Stimulated activated CD8-positive, alpha-beta memory T cell treated with anti-CD3 and anti-CD28 coated beads, Interleukin-15, amount 100 ng/mL, for 4 hours (primary cell): ENCODE results near the gene KRT38.
"Not testable (repeated sequence)": the region's sequence is repeated elsewhere in the genome, so short reads cannot be mapped to it uniquely, and the experiment has no call there.

ENCODE experiments used
- DNase-seq, 2 donors: peaks; one replicate each; pipeline ENCODE4 v3.0.0-alpha.2; 2020; ENCODE audit warnings: low read depth in 2 of 2

KRT38 gene

GRCh38 chr17:41462705-41463104, 21.9 kb upstream of the KRT38 start:
- DNase-seq = no peak

DNA sequence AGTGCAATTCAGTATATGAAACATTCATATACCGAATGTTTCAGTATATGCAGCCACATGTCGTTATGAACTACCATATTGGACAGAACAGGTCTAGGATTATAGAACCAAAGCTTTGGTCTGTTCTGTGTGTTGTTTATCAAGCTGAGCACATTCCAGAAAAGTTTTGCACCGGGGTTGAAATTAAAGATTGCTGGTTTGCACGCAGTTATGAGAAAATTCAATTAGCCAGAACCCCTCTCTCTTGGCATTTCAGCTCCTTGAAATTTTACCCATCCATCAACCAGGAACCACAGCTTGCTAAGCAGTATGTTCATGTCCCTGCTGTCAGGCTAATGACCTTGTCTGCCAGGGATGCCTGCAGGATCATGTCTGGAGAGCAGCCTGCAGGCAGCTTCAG, 16.9 kb upstream of the KRT38 start:
- no peak for DNase-seq

- DNase-seq = no peak
Observed at GRCh38 chr17:41456204-41456603, 15.4 kb upstream of the KRT38 start.

DNA sequence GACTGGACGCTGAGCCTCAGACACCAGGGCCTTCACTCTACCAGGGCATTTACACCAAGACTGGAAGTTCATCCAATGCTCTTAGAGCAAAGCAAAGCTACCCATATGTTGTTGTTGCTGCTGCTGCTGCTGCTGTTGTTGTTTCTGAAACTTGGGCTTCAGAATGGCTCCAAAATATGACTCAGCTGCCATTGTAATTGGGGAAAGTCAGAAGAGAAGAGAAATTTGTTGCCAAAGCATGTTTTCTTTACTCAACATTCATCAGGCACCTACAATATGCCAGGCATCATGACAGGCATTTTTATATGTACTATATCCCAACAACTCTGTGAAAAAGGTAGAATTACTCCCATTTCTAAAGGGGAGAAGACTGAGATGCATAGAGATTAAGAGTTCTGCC, 14.5 kb upstream of the KRT38 start:
- DNase-seq = no peak

GRCh38 chr17:41453066-41453465, 12.3 kb upstream of the KRT38 start:
- DNase-seq = no peak

- DNase-seq = no peak
Observed at GRCh38 chr17:41452281-41452680, 11.5 kb upstream of the KRT38 start.

GRCh38 chr17:41451154-41451728, 10.5 kb upstream of the KRT38 start:
- DNase-seq = no peak

GRCh38 chr17:41449008-41449407, 8.2 kb upstream of the KRT38 start:
- DNase-seq = no peak

GRCh38 chr17:41448506-41448905, 7.7 kb upstream of the KRT38 start:
- no peak for DNase-seq

GRCh38 chr17:41446806-41447205, 6.0 kb upstream of the KRT38 start:
- no peak for DNase-seq

- DNase-seq = no peak
Observed at GRCh38 chr17:41444640-41445039, 3.9 kb upstream of the KRT38 start.

DNA sequence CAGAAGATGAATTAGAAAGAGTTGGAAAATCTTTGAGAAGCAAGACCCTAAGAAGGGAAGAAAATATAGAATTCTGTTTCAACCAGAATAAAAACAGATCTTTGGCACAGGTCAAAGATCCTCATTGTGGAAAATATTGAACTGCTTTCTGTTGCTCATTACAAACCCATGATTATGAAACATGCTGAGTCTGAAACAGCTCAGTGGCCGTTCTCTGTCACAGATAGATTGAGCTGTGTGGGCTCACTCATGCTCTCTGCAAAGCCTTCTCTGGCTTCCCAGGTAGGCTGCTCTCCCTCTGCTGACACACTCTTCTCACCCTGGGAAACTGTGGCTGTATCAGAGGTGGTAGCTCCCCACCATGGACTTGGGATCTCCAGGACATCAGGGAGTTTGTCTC, 3.4 kb upstream of the KRT38 start:
- no peak for DNase-seq

DNA sequence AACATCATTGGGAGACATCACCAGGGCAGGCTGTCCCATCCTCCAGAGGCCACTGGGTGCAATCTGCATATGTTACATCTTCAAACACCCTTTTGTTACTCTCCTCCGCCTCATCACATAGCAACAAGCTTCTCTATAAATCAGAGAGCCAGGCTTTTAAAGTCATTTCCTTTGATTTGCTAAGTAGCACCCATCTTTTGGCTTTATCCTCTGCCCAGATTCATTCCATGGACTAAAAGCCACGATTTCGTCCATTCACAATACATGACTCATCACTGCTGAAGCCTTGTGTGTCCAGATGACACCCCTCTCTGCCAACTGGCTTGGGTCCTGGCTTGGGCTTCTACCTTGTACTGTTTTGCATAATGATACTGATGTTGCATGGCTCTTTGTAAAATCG, 2.0 kb upstream of the KRT38 start:
- no peak for DNase-seq

GRCh38 chr17:41439375-41439774, 1.4 kb downstream of the KRT38 start:
- DNase-seq = no peak

DNA sequence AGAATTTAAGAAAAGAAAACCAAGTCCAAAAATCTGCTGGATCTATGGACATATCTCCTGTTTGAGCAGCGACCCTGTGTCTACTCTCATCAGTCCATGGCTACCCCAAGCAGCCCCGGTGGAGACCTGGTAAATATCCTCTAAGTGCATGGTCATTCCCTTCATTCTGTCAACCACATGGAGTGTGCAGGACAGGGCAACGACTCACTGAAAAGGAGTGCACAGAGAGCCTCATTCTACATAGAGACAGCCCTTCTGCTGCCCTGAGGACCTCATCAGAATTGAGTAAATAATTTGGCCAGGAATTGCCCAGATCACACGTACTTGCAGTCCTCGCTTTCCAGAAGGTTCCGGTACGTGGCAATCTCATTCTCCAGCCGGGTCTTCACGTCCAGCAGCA, 3.0 kb downstream of the KRT38 start:
- DNase-seq = no peak

- no peak for DNase-seq
Observed at GRCh38 chr17:41437254-41437653, 3.5 kb downstream of the KRT38 start.

- no peak for DNase-seq
Observed at GRCh38 chr17:41434415-41434814, 6.4 kb downstream of the KRT38 start.

GRCh38 chr17:41434005-41434404, 6.8 kb downstream of the KRT38 start:
- DNase-seq = no peak

- DNase-seq = no peak
Observed at GRCh38 chr17:41433586-41433985, 7.2 kb downstream of the KRT38 start.

- not testable (repeated sequence) for DNase-seq
Observed at GRCh38 chr17:41430376-41430775, 10.4 kb downstream of the KRT38 start.

DNA sequence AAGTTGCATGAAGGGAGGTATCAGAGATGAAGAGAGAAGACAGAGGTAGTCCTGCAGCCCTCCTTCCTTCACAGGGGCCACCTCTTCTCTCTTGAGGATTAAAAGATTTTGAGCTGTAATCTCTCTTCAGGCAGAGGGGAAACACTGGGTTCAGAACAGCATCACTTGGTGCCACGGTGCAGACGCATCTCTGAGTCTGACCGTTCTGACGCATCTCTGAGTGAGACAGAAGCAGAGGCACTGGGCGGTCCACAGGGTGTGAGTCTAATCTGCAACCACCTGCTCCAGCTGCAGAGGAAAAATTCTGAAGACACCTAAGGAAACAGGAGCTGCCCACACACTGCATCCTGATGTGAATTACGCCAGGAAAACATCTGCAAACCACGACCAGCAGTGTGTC, 11.1 kb downstream of the KRT38 start:
- no peak for DNase-seq

DNA sequence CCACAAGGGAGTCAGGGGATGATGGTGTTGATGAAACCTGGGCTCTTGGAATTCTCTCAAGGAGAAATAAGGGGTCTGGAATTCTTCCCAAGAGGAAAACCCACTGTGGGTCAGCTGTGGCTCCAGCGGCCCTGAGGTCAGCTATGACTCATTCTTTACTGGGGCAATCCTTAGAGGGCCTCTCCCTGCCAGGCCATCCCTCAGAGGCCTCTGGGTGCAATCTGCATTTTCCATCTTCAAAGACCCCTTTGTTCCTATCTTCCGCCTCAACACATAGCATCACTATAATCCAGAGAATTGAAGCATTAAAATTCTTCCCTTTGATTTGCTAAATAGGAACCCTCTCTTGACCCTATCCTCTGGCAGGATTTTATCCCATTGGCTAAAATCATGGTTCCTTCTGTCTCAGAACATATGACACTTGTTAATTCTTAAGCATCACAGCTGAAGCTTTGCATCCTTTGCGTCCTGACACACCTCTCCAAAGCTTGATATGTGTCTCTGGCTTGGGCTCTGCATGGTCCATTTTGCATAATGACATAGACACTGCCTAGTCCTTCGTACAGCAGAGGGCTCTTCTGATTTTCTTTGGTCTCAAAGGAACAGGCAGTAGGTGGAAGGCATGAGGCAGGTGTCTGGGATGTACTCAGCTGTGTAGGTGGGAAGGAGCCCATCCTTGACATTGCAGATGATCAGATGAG, 12.0 kb downstream of the KRT38 start:
- no peak for DNase-seq

- DNase-seq = no peak
Observed at GRCh38 chr17:41424111-41424635, 16.6 kb downstream of the KRT38 start, which contains the start of gene KRT37. Gene KRT37, minus strand, starts transcription at chr17:41424585. Its CDS starts 62 bp downstream, at chr17:41424523.

DNA sequence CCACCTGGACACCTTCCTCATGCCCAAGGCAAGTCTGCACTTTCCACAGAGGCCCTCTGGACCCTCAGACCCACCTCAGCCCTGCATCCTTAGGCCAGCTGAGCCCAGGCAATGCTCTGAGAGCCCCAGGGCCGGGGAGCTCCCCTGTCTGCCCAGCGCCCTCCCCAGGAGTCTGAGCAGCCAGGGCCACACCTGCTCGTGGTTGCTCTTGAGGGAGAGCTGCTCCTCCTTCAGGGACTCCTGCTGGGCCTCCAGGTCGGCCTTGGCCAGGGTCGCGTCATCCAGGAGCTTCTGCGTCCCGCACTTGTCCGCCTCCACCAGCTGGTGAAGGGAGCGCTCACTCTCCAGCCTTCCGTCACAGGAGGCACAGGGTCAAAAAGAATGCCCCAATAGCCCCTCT, 18.2 kb downstream of the KRT38 start:
- not testable (repeated sequence) for DNase-seq
